ENCODE measurements around the gene CASS4. TPM values are rescaled to one million over a fixed set of nuclear protein-coding genes. Genes with fewer than 3 reads are reported as not detected.
A peak's percentile ranks its signal among the peaks of the same experiment; 100 is the strongest.

Gene CASS4
- total and polyA plus RNA-seq, 9 of the 15 experiments (the other 6 are each of a cell fraction or from before 2014, with no cell fraction given): 8.1 to 53.8 (median 26.7) TPM

GRCh38 chr20:56362833-56363413 is 49.1 kb upstream of the CASS4 start (continued):
- TF ChIP-seq POLR3A (IDR thresholded peaks at IDR 0.05; ENCODE audit: borderline replicate concordance, extremely low read depth, insufficient read depth, insufficient read length): no peak
- TF ChIP-seq GATAD2B (IDR thresholded peaks at IDR 0.05; ENCODE audit: borderline replicate concordance): peak; percentile 78
- TF ChIP-seq MYC (IDR thresholded peaks at IDR 0.05; ENCODE audit: low read depth, low read length): peak; percentile 79
- no peak for TF ChIP-seq MYC (CRISPR knock-in tag; IDR thresholded peaks at IDR 0.05; ENCODE audit: borderline replicate concordance, low read depth)
- TF ChIP-seq STAT5B (CRISPR knock-in tag; IDR thresholded peaks at IDR 0.05): no peak
- peak; percentile 61; the same call in 1 of the 2 replicates for TF ChIP-seq HBP1 (CRISPR knock-in tag; IDR thresholded peaks at IDR 0.05)
- peak; percentile 52; the same call in 1 of the 2 replicates for TF ChIP-seq CEBPG (CRISPR knock-in tag; IDR thresholded peaks at IDR 0.05)
- no peak; a peak in 1 of 4 replicates for TF ChIP-seq CEBPG (tag; conservative IDR thresholded peaks at IDR 0.05 in 1 of 2, IDR thresholded peaks at IDR 0.05 in 1 of 2)
- no peak for TF ChIP-seq ZZZ3 (IDR thresholded peaks at IDR 0.05)
- no peak for TF ChIP-seq C11orf30 (IDR thresholded peaks at IDR 0.05; ENCODE audit: low read depth)
- TF ChIP-seq STAT5A (IDR thresholded peaks at IDR 0.05; ENCODE audit: borderline replicate concordance, low read length): peak; percentile 92
- peak; percentile 73; the same call in 1 of the 2 replicates for TF ChIP-seq ZBTB2 (IDR thresholded peaks at IDR 0.05)
- peak; percentile 97 for TF ChIP-seq MYNN (IDR thresholded peaks at IDR 0.05)
- TF ChIP-seq MYNN (CRISPR knock-in tag; IDR thresholded peaks at IDR 0.05): no peak
- TF ChIP-seq ZNF57 (CRISPR knock-in tag; IDR thresholded peaks at IDR 0.05): no peak
- TF ChIP-seq MBD1 (CRISPR knock-in tag; IDR thresholded peaks at IDR 0.05): no peak
- TF ChIP-seq HDAC1 (IDR thresholded peaks at IDR 0.05): peak; percentile 38 to 87; a peak in 2 of 4 replicates
- peak; percentile 91 for TF ChIP-seq RUNX1 (IDR thresholded peaks at IDR 0.05; ENCODE audit: low read depth)
- TF ChIP-seq THAP7 (CRISPR knock-in tag; IDR thresholded peaks at IDR 0.05): no peak
- 0 out of 4 replicates have a peak, but pooled peaks of 1 of the 2 experiments have one; percentile 7 for TF ChIP-seq UBTF (IDR thresholded peaks at IDR 0.05; ENCODE audit: borderline replicate concordance in 1 of 2, low read depth in 2 of 2, low read length in 2 of 2)
